Left lobe of liver (tissue), 2 donors: ENCODE results near the gene MALT1. TPM values are rescaled to one million over a fixed set of nuclear protein-coding genes. Genes with fewer than 3 reads are reported as not detected.

Experiments used
- ATAC-seq: fragments of 200-7000 bp; cut with Tn5 transposase; one replicate; pipeline ENCODE4 v1.9.1; 2020; ENCODE audit warnings: mild to moderate bottlenecking, moderate library complexity
- DNase-seq: peaks from one replicate; pipeline ENCODE4 v3.0.0-alpha.2; 2020; ENCODE audit warnings: low spot score
- total RNA-seq: library from RNA; stranded (reverse); gene quantifications from one replicate; pipeline ENCODE4 v1.2.1, GENCODE V29; 2021
- donor health status: DM: no; HTN: no; CAD: no; lungs with moderate emphysema.
- donor health status: DM: no; HTN: yes; CAD: no.

The MALT1 gene
- total RNA-seq, 1 donor from 2014 or later: 10.4 TPM

DNA sequence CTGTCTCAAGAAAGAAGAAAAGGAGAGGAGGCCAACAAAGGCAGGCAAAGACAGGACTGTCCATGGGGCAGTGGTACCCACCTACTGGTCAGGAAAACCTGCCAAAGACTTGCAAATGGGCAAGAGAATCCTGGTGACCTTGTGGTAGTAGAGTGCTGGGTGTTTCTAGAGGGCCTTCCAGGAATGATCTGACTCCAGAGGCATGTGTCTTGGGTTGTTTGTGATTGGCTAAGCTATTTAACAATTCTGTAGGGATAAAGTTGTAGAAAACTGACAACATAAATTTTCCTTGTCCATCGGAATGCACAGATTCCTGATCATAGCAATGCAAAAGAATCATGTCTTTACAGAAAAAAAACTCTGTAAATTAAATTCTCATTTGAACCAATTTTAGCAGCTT lies 125.0 kb downstream of the MALT1 start:
- no peak for DNase-seq
- no peak for ATAC-seq

DNA sequence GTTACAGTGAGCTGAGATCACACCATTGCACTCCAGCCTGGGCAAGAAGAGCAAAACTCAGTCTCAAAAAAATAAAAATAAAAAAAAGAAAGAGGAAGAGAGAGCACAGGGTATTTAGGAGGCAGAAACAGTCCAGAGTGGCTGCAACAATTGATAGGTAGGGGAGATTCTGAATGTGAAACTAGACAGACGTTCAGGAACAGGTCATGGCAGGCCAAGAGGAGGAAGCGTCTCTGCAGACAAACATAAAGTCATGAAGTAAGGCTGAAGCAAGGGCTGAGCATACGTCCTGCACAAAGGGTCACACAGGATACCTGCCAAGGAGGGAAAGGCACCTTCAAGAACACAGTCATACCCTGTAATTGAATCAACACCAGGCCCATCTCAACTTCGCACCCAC lies 129.3 kb downstream of the MALT1 start:
- no peak for ATAC-seq
- no peak for DNase-seq

DNA sequence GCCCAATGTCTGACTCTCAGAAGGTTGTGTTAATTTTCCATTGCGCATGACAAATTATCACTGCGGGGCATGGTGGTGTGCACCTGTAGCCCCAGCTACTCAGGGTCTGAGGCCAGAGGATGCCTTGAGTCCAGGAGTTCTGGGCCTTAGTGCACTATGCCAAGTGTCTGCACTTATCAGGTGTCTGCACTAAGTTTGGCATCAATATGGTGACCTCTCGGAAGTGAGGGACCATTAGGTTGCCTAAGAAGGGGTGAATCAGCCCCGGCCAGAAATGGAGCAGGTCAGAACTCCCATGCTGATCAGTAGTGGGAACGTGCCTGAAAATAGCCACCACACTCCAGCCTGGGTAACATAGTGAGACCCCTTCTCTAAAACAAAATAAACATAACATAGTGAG lies 131.7 kb downstream of the MALT1 start:
- DNase-seq: no peak
- ATAC-seq: no peak

DNA sequence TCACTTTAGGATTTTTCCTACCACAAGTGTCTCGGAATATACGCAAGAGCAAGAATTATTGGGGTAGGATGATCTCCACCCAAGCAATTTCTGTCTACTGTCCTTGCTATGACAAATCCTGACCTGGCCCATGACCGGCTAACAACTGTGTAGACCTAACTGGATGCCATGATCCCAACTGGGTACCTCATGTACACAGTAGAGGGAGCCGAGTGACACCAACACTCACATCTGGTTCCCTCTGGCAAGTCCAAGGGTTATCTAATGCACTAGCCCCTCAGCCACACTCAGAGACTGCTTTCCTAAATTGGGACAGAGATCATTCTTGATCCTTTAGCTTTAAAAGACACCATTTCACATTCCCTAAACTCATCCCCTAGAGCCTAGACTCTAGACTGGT lies 132.7 kb downstream of the MALT1 start:
- no peak for DNase-seq
- ATAC-seq: no peak

Other genes starting within 250 kb of the MALT1 start
- 5.0 TPM for gene ALPK2, start 42.4 kb upstream of the MALT1 start, total RNA-seq
- 3.7 TPM for gene ZNF532, start 193.4 kb downstream of the MALT1 start, total RNA-seq